ENCODE results near the gene RREB1.

The RREB1 gene

DNA sequence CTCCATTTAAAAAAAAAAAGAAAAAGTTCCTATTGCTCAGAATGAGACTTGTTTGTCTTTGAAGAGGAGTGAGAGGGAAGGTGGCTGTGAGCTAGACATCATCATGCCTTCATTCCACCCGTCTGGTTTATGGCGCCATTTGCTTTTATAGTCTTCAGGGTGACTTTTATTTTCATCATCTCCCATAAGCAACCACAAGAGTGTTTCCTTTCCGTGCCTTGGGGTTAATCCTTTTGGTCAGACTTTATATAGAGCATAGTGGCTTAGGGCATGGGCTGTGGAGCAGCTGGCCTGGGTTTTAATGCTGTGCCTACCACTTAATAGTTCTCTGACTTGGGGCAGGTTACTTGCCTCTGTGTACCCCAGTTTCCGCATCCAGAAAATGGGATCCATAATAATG is 77.8 kb downstream of the RREB1 start:
- H3K36me3 ChIP-seq: peaks cover 2% of the 10 kb centered on the region; the same call in 1 of the 2 replicates
- H3K27me3 ChIP-seq: no peaks in the 10 kb centered on the region
- DNase-seq: no peak
- H3K4me3 ChIP-seq (ENCODE audit: low read depth, low read length): no peak overlapping the region
- no peaks in the 10 kb centered on the region for H3K4me1 ChIP-seq
- TF ChIP-seq, protein P1, sequence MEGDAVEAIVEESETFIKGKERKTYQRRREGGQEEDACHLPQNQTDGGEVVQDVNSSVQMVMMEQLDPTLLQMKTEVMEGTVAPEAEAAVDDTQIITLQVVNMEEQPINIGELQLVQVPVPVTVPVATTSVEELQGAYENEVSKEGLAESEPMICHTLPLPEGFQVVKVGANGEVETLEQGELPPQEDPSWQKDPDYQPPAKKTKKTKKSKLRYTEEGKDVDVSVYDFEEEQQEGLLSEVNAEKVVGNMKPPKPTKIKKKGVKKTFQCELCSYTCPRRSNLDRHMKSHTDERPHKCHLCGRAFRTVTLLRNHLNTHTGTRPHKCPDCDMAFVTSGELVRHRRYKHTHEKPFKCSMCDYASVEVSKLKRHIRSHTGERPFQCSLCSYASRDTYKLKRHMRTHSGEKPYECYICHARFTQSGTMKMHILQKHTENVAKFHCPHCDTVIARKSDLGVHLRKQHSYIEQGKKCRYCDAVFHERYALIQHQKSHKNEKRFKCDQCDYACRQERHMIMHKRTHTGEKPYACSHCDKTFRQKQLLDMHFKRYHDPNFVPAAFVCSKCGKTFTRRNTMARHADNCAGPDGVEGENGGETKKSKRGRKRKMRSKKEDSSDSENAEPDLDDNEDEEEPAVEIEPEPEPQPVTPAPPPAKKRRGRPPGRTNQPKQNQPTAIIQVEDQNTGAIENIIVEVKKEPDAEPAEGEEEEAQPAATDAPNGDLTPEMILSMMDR (IDR thresholded peaks at IDR 0.05; ENCODE audit: low read depth, low read length): no peak
- no peaks in the 10 kb centered on the region for H3K9me3 ChIP-seq

DNA sequence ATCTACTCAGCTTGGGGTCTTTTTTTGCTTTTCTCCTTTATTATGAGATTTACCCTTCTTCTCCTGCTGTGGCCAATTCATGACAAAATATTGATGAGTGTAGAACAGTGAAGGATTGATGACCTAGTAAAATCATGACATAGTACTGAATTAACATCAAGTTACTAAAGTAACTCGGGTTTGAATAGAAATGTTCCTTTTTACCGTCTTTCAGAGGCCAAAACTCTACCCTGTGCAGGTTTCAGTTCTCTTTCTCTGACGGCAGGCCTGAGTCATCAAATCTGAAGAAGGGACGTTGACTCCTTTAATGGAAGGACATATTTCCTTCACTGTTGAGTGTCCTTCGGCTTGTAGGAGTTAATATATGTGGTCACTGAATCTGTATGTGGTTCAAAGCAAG is 80.7 kb downstream of the RREB1 start:
- Histone ChIP-seq H3K9me3 (no peaks in the 10 kb centered on the region), H3K4me1 (no peaks in the 10 kb centered on the region), H3K36me3 (no peaks in the 10 kb centered on the region), H3K4me3 (ENCODE audit: low read depth, low read length) (no peak overlapping the region), H3K27me3 (no peaks in the 10 kb centered on the region)
- no peak for DNase-seq
- TF ChIP-seq, protein P1 (IDR thresholded peaks at IDR 0.05; ENCODE audit: low read depth, low read length): no peak

DNA sequence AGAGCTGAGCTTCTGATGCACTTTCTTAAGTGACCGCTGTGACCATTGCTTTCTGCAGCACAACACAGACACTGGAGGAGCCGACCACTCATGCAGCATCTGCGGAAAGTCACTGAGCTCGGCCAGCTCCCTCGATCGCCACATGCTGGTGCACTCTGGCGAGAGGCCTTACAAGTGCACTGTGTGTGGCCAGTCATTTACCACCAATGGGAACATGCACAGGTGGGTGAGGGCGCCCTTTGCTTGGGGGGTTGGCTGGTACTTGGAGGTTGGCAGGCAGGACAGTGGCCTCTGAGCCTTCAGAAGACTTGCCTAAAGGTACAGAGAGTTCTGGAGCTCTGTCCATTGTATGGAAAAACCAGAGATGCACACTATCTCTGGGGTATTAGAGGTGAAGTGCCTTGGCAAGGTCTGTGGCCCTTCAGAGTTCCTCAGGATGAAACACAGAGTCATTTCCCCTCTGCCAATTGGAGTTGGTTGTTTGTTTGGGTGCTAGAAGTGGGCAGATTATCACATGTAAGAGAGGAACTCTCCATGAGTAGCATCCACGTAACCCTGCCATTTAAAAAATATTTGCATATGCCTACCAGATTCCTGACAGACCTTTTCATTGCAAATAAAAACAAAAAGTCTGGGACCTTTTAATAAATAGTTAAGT is 81.5 kb downstream of the RREB1 start:
- no peaks in the 10 kb centered on the region for H3K27me3 ChIP-seq
- DNase-seq: no peak
- H3K9me3 ChIP-seq: no peaks in the 10 kb centered on the region
- TF ChIP-seq, protein P1 (IDR thresholded peaks at IDR 0.05; ENCODE audit: low read depth, low read length): no peak
- no peaks in the 10 kb centered on the region for H3K4me1 ChIP-seq
- H3K36me3 ChIP-seq: no peaks in the 10 kb centered on the region
- no peak overlapping the region for H3K4me3 ChIP-seq (ENCODE audit: low read depth, low read length)

DNA sequence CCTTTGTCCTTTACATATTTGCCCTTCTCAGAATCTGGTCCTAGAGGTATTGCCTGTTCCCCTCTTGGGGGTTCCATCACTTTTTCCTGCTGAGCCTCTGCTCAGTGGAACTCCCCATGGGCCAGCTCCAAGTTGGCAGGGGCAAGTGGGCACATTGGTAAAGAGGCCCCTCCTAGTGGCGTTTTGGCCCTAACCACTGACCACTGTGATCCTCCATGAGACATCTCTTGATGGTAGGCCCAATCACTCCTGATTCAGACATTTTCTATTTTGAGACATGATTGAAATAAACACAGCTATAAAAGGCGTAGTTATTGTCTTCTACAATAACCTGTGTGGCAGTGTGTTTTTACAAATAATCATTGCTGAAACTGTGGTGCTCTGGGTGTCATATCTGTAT is 83.0 kb downstream of the RREB1 start:
- no peaks in the 10 kb centered on the region for H3K36me3 ChIP-seq

DNA sequence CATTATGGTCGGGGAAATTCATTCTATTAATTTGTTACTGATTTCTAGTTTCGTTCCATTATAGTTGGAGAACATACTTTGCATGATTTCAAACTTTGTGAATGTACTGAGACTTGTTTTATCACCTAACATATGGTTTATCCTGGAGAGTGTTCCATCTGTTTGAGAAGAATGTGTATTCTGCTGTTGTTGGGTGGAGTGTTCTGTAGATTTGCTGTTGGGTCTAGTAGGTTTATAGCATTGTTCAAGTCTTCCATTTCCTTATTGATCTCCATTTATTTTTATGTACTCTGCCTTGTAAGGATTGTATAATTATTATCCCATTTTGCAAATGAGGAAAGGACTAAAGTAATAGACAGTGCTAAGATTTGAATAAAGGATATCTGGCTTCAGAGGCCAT is 85.4 kb downstream of the RREB1 start:
- TF ChIP-seq, protein P1 (IDR thresholded peaks at IDR 0.05; ENCODE audit: low read depth, low read length): no peak
- Histone ChIP-seq H3K4me3 (ENCODE audit: low read depth, low read length) (no peak overlapping the region), H3K36me3 (0 out of 2 replicates have a peak, but pooled peaks cover 3% of the 10 kb centered on the region), H3K27me3 (no peaks in the 10 kb centered on the region), H3K9me3 (no peaks in the 10 kb centered on the region), H3K4me1 (no peaks in the 10 kb centered on the region)
- DNase-seq: no peak

More for the DNA sequence above, 83.0 kb downstream of the RREB1 start:
- DNase-seq: no peak
- TF ChIP-seq, protein P1 (IDR thresholded peaks at IDR 0.05; ENCODE audit: low read depth, low read length): no peak
- H3K4me3 ChIP-seq (ENCODE audit: low read depth, low read length): no peak overlapping the region
- no peaks in the 10 kb centered on the region for H3K9me3 ChIP-seq
- no peaks in the 10 kb centered on the region for H3K4me1 ChIP-seq
- H3K27me3 ChIP-seq: no peaks in the 10 kb centered on the region

DNA sequence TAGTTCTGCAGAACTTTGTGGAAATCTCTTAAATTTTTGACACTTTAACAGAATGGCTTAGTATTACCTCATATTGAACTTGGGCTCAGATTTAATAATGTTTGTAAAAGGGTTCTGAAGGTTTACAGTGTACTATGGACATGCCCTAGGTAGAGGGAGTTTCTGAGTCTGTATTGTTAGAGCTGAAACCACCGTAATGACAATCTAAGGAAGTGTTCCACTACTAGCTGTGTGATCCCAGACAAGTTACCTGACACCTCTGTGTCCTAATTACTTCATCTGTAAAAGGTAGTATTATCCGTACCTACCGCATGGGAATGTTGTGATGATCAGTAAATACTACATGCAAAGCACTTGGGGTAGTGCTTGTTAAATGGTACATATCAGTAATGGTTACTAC is 86.9 kb downstream of the RREB1 start:
- TF ChIP-seq, protein P1 (IDR thresholded peaks at IDR 0.05; ENCODE audit: low read depth, low read length): no peak
- Histone ChIP-seq H3K9me3 (no peaks in the 10 kb centered on the region), H3K36me3 (0 out of 2 replicates have a peak, but pooled peaks cover 3% of the 10 kb centered on the region), H3K27me3 (no peaks in the 10 kb centered on the region), H3K4me3 (ENCODE audit: low read depth, low read length) (no peak overlapping the region), H3K4me1 (no peaks in the 10 kb centered on the region)
- no peak for DNase-seq
